ENCODE measurements around the gene MTMR12. TPM values are rescaled to one million over a fixed set of nuclear protein-coding genes. Genes with fewer than 3 reads are reported as not detected.

The MTMR12 gene
- total and polyA plus RNA-seq, 2 of the 8 experiments (the other 6 are each of a cell fraction or from before 2014, with no cell fraction given): 19.1 to 59.3 TPM

DNA sequence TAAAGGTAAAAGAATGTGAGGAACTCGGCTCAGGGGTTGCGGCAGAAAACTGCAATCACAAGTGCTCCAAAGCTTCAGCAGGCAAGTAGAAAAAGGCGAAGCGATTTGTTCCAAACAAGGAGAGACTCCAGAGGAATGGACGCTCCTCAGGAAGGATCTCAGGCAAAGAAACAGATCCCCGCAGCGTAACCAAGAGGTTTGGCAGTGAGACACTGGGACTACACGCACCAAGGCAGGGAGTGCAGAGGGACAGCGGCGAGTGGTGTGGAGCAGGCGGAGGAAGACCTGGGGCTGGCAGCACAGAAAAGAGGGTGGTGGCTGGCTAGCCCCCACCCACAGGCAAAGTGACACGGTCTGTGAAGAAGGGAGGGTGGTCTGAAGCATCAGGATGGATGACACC, 83.9 kb downstream of the MTMR12 start:
- H3K36me3 ChIP-seq (ENCODE audit: control insufficient read depth in 2 of 4, insufficient read depth in 4 of 4, low read length in 3 of 4): peaks cover 8 to 30% (median 15%) of the 10 kb centered on the region in 4 experiments
- POLR2A ChIA-PET (ENCODE audit: partially characterized antibody): interaction anchor here (4.1 kb wide), 1 partner anchor 55 kb away, joined by 13 read pairs; the partner anchor contains the start of gene GOLPH3
- no peaks in the 10 kb centered on the region for H3K79me1 ChIP-seq (ENCODE audit: low read depth, low read length)
- H3K9ac ChIP-seq (replicated peaks in 1 of 4; ENCODE audit: extremely low read depth in 1 of 4, low read depth in 3 of 4, low read length in 3 of 4): no peak overlapping the region
- no peak overlapping the region for H3K4ac ChIP-seq (replicated peaks; ENCODE audit: insufficient read length, low read depth, low read length)
- H4K20me1 ChIP-seq (replicated peaks in 1 of 2; ENCODE audit: control insufficient read depth in 1 of 2, insufficient read depth in 2 of 2, low read length in 2 of 2): peaks cover 3 to 5% of the 10 kb centered on the region in 2 experiments
- no peak overlapping the region for H2BK5ac ChIP-seq (ENCODE audit: low read depth, low read length)
- H3K23ac ChIP-seq (ENCODE audit: insufficient read length): no peak overlapping the region
- H3K27ac ChIP-seq (ENCODE audit: low read depth, low read length): no peak overlapping the region
- no peak overlapping the region for H4K91ac ChIP-seq (replicated peaks; ENCODE audit: insufficient read length, low read length)
- no peak for DNase-seq (ENCODE audit: low read depth in 1 of 2, low spot score in 2 of 2)
- FAIRE-seq: no peak
- H2BK120ac ChIP-seq (replicated peaks; ENCODE audit: low read depth, low read length): no peak overlapping the region
- CTCF ChIA-PET (ENCODE audit: partially characterized antibody): interaction anchor here (1.2 to 6.9 kb wide), 2 partner anchors 79 to 99 kb away, joined by 3 to 117 read pairs; no protein-coding TSS in a partner anchor
- H2AK5ac ChIP-seq (ENCODE audit: low read depth, low read length): no peak overlapping the region
- no peak overlapping the region for H3K18ac ChIP-seq (ENCODE audit: extremely low read depth, low read length)
- no peaks in the 10 kb centered on the region for H3K27me3 ChIP-seq (replicated peaks in 1 of 4; ENCODE audit: control insufficient read depth in 3 of 4, extremely low read depth in 1 of 4, insufficient read depth in 3 of 4, low read length in 3 of 4)
- no peak overlapping the region for H2BK20ac ChIP-seq (ENCODE audit: low read length)
- no peaks in the 10 kb centered on the region; the same call in 1 of the 2 replicates for H3K23me2 ChIP-seq (ENCODE audit: low read depth, low read length)
- H3K4me2 ChIP-seq (ENCODE audit: insufficient read depth in 1 of 2, low read depth in 2 of 2, low read length in 2 of 2): no peak overlapping the region
- no peak overlapping the region for H2BK15ac ChIP-seq (ENCODE audit: low read length)
- H2BK12ac ChIP-seq (ENCODE audit: low read depth, low read length): no peak overlapping the region
- 92% methylated on average over 12 of the region's 12 CpGs; no CpG with 5 or more reads in 1 of the 2 experiments for WGBS, 2 experiments (ENCODE audit: extremely low coverage in 1 of 2, insufficient coverage in 1 of 2, insufficient read length in 1 of 2, insufficient replicate concordance in 2 of 2, low coverage in 1 of 2, low lambda C conversion rate in 2 of 2, missing lambda C conversion rate in 1 of 2)
- H2AFZ ChIP-seq (ENCODE audit: low read length): no peak overlapping the region
- H3K4me1 ChIP-seq (replicated peaks in 1 of 4; ENCODE audit: control insufficient read depth in 3 of 4, insufficient read depth in 4 of 4, low read length in 3 of 4): peaks cover 0 to 3% (median 1%) of the 10 kb centered on the region in 4 experiments; a peak in 2 of 7 replicates
- H3K79me2 ChIP-seq (ENCODE audit: control insufficient read depth in 1 of 2, insufficient read depth in 2 of 2, low read length in 2 of 2): no peaks in the 10 kb centered on the region
- no peak overlapping the region for H4K8ac ChIP-seq (ENCODE audit: extremely low read depth, insufficient read depth, low read length)
- H3K14ac ChIP-seq (ENCODE audit: insufficient read length): no peak overlapping the region
- no peak overlapping the region for H4K5ac ChIP-seq (ENCODE audit: insufficient read length, low read depth, low read length)
- no peak overlapping the region for H3K56ac ChIP-seq (replicated peaks; ENCODE audit: insufficient read length, low read depth, low read length)
- H3K9me3 ChIP-seq (ENCODE audit: insufficient read depth in 2 of 2, low read depth in 1 of 2, low read length in 1 of 2): no peaks in the 10 kb centered on the region
- no peak overlapping the region for H3K4me3 ChIP-seq (ENCODE audit: extremely low read depth in 1 of 4, insufficient read depth in 2 of 4, low read depth in 3 of 4, low read length in 4 of 4)
- TF ChIP-seq, protein P1, sequence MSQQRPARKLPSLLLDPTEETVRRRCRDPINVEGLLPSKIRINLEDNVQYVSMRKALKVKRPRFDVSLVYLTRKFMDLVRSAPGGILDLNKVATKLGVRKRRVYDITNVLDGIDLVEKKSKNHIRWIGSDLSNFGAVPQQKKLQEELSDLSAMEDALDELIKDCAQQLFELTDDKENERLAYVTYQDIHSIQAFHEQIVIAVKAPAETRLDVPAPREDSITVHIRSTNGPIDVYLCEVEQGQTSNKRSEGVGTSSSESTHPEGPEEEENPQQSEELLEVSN (IDR thresholded peaks at IDR 0.05): no peak
- TF ChIP-seq KDM4A (IDR thresholded peaks at IDR 0.05; ENCODE audit: low read depth, low read length, severe bottlenecking) (no peak), USF2 (IDR thresholded peaks at IDR 0.05; ENCODE audit: low read length) (no peak), KDM5A (IDR thresholded peaks at IDR 0.05; ENCODE audit: low read length) (no peak), CTBP2 (IDR thresholded peaks at IDR 0.05; ENCODE audit: borderline replicate concordance, insufficient read depth, insufficient read length, low read length) (no peak), TBP (IDR thresholded peaks at IDR 0.05; ENCODE audit: low read depth, low read length) (no peak), CHD1 (IDR thresholded peaks at IDR 0.05; ENCODE audit: low read depth, low read length) (no peak), ZNF274 (IDR thresholded peaks at IDR 0.05; ENCODE audit: borderline replicate concordance, extremely low read depth, low read length) (no peak), TAF7 (optimal IDR thresholded peaks at IDR 0.05; ENCODE audit: borderline replicate concordance, low read depth, low read length) (no peak), NANOG (IDR thresholded peaks at IDR 0.05; ENCODE audit: insufficient read depth, low read depth, low read length, poor library complexity, severe bottlenecking) (no peak)

Measured in H1 (cell line).